Activated naive CD8-positive, alpha-beta T cell (primary cell): ENCODE data around the gene ARHGAP21.
A peak's percentile ranks its signal among the peaks of the same experiment; 100 is the strongest.

Experiments
- H3K27ac Mint-ChIP-seq: one replicate; pipeline ENCODE4 v1.8.0; 2021; ENCODE audit warnings: mixed read lengths
- H3K27me3 Mint-ChIP-seq: one replicate; pipeline ENCODE4 v1.8.0; 2021; ENCODE audit warnings: mixed read lengths
- H3K36me3 Mint-ChIP-seq: one replicate; pipeline ENCODE4 v1.8.0; 2021; ENCODE audit warnings: mixed read lengths
- H3K4me1 Mint-ChIP-seq: one replicate; pipeline ENCODE4 v1.8.0; 2021; ENCODE audit warnings: low read depth, mixed read lengths
- H3K4me3 Mint-ChIP-seq: one replicate; pipeline ENCODE4 v1.8.0; 2021; ENCODE audit warnings: mild to moderate bottlenecking, mixed read lengths
- H3K9me3 Mint-ChIP-seq: one replicate; pipeline ENCODE4 v1.8.0; 2021; ENCODE audit warnings: low read depth, mixed read lengths

The ARHGAP21 gene

DNA sequence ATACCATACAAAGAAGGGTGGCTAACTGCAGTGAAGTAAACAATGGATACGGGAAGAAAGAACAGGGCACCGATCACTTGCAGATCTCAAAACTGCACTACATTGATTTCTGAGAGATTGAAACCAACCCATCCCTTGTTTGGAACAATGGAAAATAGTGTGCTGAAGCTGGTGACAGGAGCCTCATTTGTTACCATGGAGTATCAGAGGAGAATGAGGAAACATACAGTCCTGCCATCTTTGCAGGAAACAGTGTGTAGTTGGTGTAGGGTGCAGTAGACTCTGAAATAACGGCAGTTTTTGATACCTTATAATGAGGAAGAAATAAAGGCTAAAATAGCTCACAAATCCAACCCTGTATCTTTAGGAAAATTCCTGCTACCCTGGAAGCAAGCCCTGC lies 118.5 kb downstream of the ARHGAP21 start:
- Mint-ChIP-seq H3K4me1 (peaks cover 9% of the 10 kb centered on the region), H3K36me3 (peaks cover 33% of the 10 kb centered on the region), H3K27me3 (no peaks in the 10 kb centered on the region), H3K27ac (peak overlapping the region; percentile 46), H3K4me3 (no peak overlapping the region), H3K9me3 (no peaks in the 10 kb centered on the region)

DNA sequence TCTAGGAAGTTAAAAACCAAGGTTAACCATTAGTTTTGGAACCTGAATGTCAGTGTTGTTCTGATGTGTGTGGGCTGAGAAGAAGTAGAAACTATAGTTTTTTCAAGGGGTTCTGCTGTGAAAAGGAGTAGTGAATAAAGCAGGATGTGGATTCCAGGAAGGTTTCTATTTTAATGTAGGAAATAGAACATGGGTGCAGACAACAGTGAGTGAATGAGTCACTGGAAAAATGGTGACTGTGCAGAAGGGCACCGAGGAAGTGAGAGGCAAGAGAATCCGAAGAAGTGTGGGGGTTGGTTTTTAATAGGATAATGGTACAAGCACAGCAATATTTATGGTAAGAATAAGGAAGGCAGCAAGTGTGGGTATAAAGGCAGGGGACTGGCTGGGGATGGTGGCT lies 120.4 kb downstream of the ARHGAP21 start:
- peaks cover 9% of the 10 kb centered on the region for H3K4me1 Mint-ChIP-seq
- H3K4me3 Mint-ChIP-seq = no peak overlapping the region
- H3K9me3 Mint-ChIP-seq = no peaks in the 10 kb centered on the region
- H3K27me3 Mint-ChIP-seq = no peaks in the 10 kb centered on the region
- H3K36me3 Mint-ChIP-seq = peaks cover 36% of the 10 kb centered on the region
- peak overlapping the region; percentile 4 for H3K27ac Mint-ChIP-seq

DNA sequence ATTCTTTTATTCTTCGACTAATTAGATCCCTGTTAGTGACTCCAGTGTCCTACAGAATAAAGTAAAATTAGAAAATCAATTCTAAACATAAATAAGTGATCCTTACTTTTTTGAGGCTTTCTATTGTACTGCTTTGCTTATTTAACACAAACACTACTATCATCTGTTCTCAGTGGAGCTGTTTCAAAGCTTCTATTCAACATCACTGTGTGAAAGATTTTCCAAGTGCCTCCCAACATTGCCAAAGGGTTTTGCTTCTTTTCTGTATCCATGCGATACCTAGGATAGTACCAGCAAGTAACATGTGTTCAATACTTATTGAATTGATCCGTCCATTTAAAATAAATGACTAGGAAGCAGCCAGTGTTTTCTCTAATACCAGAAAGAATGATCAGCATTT lies 125.7 kb downstream of the ARHGAP21 start:
- H3K36me3 Mint-ChIP-seq = peaks cover 35% of the 10 kb centered on the region

DNA sequence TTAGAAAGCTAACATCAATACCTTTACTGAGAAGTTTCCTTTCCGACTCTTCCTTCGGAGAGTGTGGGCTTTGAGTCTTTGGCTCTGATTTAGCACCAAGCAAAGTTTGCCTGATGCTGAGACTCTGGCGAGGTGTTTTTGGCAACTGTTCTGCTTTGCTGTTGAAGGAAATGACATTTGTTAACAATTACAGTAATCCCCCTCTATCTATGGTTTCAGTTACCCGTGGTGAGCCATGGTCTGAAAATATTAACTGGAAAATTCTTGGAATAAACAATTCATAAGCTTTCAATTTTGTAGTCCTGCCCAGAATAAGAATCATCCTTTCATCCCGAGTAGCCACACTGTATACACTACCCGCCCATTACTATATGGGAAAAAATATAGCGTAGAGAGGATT lies 126.3 kb downstream of the ARHGAP21 start:
- Mint-ChIP-seq H3K9me3 (no peaks in the 10 kb centered on the region), H3K4me3 (no peak overlapping the region), H3K27ac (no peak overlapping the region), H3K36me3 (peaks cover 29% of the 10 kb centered on the region), H3K27me3 (no peaks in the 10 kb centered on the region), H3K4me1 (peaks cover 2% of the 10 kb centered on the region)

More for the DNA sequence above, 125.7 kb downstream of the ARHGAP21 start:
- H3K27me3 Mint-ChIP-seq = no peaks in the 10 kb centered on the region
- peaks cover 6% of the 10 kb centered on the region for H3K4me1 Mint-ChIP-seq
- no peak overlapping the region for H3K4me3 Mint-ChIP-seq
- no peaks in the 10 kb centered on the region for H3K9me3 Mint-ChIP-seq
- H3K27ac Mint-ChIP-seq = no peak overlapping the region

DNA sequence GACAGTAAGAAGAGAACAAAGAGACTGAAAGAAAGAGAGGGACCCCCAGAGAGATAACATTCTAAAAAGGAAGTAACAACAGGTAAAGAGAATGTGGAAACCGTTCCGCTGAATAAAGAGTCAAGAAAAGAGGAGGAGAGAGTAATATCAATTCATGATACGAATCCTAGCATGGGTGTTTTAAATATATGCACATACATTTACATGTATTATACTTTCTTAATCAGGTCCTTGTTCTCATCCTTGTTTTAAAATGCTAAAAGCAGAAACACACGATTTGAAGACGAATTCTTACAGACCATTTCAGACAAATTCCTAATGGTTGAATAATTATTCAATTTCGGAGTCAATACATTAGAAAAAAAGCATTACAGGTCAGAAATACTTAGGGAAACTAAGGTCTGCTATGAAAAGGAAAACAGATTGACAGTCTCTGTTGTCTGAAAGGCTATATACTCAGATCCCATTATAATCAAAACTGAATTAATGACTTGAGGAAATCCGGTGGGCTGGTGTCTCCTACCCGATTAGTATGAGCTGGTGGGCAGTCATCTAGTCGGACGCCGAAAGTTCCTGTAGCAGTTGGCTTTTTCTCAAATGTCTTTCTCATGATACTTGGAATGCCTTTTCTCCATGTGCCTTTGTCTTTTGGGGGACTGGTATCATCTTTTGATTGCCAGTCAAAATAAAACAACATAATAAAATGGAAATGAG lies 127.3 kb downstream of the ARHGAP21 start:
- Mint-ChIP-seq H3K9me3 (no peaks in the 10 kb centered on the region), H3K36me3 (peaks cover 34% of the 10 kb centered on the region), H3K4me1 (peaks cover 2% of the 10 kb centered on the region), H3K27me3 (no peaks in the 10 kb centered on the region), H3K4me3 (no peak overlapping the region), H3K27ac (no peak overlapping the region)

DNA sequence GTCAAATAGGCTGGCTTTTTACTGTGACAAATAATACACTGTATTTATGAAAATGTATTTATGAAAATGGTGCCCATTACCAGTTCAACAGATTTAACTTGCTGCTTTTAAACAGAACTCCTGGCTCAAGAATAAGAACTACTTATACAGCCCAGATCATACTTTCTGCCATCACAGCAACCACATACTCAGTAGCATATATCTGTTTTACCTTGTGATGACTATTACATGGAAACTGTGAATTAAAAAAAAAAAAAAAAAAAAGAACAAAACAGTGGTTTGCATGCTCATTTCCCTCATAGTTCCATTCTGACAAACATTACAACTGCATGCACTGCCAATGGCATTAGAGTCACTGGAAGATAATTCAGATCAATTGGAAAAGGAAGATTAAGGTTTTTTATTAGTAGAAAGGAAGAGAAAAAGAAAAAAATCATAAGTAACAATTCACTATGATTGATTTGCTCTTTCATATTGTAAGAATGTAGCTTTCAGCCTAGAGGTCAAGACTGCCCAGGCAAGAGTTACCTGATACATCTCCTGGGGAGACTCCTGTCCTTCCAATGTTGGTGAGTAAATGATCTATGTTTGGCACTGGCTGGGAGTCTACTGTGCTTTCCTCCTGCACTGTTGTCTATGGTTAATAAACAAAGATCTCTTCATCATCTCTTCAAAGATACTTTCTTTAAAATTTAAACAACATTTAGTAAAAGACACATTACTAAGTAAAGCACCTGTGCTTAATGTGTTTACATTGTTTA lies 132.8 kb downstream of the ARHGAP21 start:
- Mint-ChIP-seq H3K4me3 (no peak overlapping the region), H3K36me3 (peaks cover 25% of the 10 kb centered on the region), H3K27me3 (no peaks in the 10 kb centered on the region), H3K4me1 (peaks cover 2% of the 10 kb centered on the region), H3K27ac (no peak overlapping the region), H3K9me3 (no peaks in the 10 kb centered on the region)

DNA sequence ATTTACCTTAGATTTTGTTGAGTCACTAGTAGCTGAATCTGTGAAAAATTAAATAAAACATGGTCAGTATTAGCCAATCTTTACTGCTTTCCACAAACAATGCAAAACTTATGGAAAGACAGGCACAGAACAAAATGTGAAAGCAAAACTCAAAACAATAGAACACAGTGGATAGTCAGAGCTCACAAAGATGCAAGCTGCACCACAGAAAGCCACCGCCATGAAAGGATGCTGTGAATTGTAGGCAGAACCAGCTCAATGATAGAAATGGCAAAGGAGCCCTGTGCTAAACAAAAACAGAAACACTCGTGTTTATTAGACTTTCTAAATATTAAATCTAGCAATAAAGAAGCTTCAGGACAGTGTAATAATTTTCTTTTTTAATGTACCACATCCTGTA lies 134.4 kb downstream of the ARHGAP21 start:
- peaks cover 2% of the 10 kb centered on the region for H3K4me1 Mint-ChIP-seq
- no peak overlapping the region for H3K27ac Mint-ChIP-seq
- no peaks in the 10 kb centered on the region for H3K9me3 Mint-ChIP-seq
- H3K36me3 Mint-ChIP-seq = peaks cover 29% of the 10 kb centered on the region
- no peak overlapping the region for H3K4me3 Mint-ChIP-seq
- no peaks in the 10 kb centered on the region for H3K27me3 Mint-ChIP-seq

DNA sequence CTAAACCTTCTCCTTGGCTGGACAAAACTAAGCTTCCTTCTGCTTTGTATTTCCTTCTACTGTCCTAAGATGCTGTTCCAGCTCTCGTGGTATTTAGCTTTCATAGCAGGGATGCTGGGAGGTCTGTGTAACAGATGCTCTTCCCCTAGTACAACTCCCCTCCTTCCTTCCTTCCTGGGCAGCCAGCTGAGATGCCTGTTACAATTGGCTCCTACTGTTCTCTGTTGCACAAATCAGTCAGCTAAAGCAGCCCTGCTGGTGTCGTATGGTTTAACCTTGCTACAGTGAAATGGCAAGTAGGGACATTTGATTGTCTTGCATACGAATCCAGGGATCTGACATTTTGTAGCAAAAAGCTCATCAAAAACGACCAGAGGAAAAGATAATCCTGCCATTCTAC lies 143.8 kb downstream of the ARHGAP21 start:
- Mint-ChIP-seq H3K36me3 (peaks cover 7% of the 10 kb centered on the region), H3K4me3 (no peak overlapping the region), H3K27me3 (peaks cover 4% of the 10 kb centered on the region), H3K4me1 (peaks cover 8% of the 10 kb centered on the region), H3K9me3 (no peaks in the 10 kb centered on the region), H3K27ac (no peak overlapping the region)

DNA sequence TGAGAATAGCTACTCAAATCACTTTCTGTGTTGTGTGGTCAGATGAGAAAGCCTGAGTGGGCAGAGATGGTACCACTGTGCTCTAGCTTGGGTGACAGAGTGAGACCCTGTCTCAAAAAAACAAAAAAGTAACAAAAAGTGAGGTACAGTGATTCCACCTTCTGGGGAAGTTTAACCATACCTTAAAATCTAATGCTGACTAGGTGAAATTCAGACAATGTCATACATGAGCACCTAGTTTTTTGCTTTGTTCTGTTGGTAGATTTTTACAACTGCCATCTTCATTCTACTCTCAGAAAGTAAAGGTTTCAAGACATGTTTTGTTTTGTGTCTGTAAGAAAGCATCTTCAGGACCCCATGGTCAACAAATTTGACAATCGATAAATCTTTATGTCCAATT lies 144.2 kb downstream of the ARHGAP21 start:
- H3K9me3 Mint-ChIP-seq = no peaks in the 10 kb centered on the region
- peaks cover 4% of the 10 kb centered on the region for H3K27me3 Mint-ChIP-seq
- H3K4me1 Mint-ChIP-seq = peaks cover 11% of the 10 kb centered on the region
- H3K27ac Mint-ChIP-seq = no peak overlapping the region
- no peak overlapping the region for H3K4me3 Mint-ChIP-seq
- peaks cover 6% of the 10 kb centered on the region for H3K36me3 Mint-ChIP-seq

DNA sequence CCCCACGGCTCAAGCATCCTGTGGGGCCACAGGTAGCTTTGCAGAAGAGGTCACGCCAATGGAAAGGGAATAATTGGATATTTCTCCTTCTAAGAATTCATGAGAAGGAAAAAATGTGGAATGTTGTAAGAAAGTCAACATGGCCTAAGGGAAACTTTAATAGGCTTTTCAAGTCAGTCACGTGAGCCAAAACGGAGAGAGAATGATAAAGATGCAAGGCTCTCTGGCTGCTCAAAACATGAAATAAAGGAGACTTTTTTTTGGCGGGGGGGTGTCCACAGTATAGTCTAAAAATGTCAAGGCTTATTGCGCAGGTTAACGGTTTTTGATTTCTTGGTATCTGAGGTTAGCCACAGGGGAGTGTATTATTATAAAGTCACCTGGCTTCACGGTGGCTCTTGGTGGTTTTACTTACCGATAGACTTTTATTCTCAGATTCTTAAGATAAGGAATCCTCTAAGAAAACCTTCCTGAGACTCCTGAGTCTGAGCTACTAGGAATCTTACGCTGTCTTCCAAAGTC lies 148.1 kb downstream of the ARHGAP21 start:
- H3K27ac Mint-ChIP-seq = no peak overlapping the region
- peaks cover 7% of the 10 kb centered on the region for H3K27me3 Mint-ChIP-seq
- no peaks in the 10 kb centered on the region for H3K9me3 Mint-ChIP-seq

DNA sequence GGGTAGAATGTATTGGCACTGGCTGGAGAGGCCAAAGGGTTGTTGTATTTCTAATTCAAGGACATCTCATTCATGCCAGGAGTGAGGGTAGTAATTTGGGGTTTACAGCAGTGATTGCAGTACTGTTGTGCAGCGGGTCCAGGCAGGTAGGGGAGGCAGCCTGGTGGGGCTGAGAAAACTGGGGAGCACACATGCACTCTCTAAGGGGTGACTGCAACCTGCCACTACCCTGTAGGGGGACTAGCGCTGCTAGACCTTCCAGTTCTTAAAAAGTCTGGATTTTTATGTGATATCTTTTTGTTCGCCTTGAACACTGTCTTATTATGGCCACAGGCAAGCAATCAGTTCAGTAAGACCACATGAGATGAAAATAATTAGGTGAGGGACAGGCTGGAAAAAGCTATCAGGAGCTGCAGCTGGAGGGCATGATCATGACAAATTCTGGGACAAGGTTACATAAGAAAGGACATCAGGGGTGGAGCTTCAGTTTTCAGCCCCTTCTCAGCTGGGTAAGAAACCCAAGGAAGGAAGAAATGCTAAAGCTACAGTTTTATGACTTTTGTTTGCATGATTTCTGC lies 149.0 kb downstream of the ARHGAP21 start:
- Mint-ChIP-seq H3K27me3 (peaks cover 11% of the 10 kb centered on the region), H3K4me1 (peaks cover 11% of the 10 kb centered on the region), H3K9me3 (no peaks in the 10 kb centered on the region), H3K36me3 (no peaks in the 10 kb centered on the region), H3K27ac (no peak overlapping the region), H3K4me3 (no peak overlapping the region)

More for the DNA sequence above, 148.1 kb downstream of the ARHGAP21 start:
- no peak overlapping the region for H3K4me3 Mint-ChIP-seq
- peaks cover 11% of the 10 kb centered on the region for H3K4me1 Mint-ChIP-seq
- H3K36me3 Mint-ChIP-seq = no peaks in the 10 kb centered on the region

DNA sequence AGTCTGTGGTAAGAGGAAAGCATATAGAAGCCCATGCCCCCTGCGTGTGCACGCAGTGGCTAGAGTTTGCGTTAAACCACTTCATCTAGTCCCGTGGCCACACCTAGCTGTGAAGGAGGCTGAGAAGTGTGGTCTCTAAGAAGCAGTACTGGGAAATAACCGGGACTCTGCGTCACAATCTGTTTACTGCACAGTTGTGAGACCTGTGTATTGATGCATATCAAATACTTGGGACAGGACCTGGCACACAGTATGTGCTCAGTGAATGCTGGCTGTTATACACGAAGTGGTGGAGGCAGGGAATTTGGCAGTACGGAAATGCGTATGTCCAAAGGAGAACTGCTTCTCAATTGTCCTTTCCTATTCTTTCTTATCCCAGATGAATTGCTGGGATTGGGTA lies 149.5 kb downstream of the ARHGAP21 start:
- Mint-ChIP-seq H3K9me3 (no peaks in the 10 kb centered on the region), H3K4me3 (no peak overlapping the region), H3K27ac (no peak overlapping the region), H3K4me1 (peaks cover 11% of the 10 kb centered on the region), H3K27me3 (peaks cover 13% of the 10 kb centered on the region), H3K36me3 (no peaks in the 10 kb centered on the region)

DNA sequence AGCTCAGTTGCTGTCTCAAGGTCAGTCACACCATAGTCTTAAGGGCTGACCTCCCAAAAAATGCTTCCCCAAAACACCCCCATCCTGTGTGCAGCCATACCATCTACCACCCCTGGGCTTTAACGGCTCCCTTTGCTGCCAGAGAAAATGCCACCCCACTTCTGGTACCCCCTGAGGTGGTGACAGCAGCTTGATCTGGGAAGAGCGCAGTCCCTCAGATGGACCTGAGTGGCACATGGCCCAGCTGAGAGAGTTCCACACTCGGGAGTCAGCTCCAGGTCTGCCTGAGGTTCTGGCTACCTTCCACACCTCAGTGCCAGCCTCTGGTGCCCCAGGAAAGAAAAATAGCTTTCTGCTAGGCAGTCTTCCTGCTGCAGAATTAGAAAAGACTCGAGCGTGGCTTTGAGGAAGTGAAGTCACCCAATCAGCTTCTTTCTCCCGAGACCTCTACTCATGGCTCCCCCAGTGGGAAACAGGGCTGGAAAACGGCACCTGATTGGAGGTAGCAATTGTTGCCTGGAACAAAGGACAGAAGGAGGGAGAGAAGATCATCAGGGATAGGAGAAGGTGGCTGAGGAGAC lies 151.7 kb downstream of the ARHGAP21 start:
- H3K9me3 Mint-ChIP-seq = no peaks in the 10 kb centered on the region
- H3K27ac Mint-ChIP-seq = no peak overlapping the region
- H3K27me3 Mint-ChIP-seq = peaks cover 13% of the 10 kb centered on the region
- H3K4me1 Mint-ChIP-seq = peaks cover 11% of the 10 kb centered on the region
- H3K4me3 Mint-ChIP-seq = no peak overlapping the region
- H3K36me3 Mint-ChIP-seq = no peaks in the 10 kb centered on the region

DNA sequence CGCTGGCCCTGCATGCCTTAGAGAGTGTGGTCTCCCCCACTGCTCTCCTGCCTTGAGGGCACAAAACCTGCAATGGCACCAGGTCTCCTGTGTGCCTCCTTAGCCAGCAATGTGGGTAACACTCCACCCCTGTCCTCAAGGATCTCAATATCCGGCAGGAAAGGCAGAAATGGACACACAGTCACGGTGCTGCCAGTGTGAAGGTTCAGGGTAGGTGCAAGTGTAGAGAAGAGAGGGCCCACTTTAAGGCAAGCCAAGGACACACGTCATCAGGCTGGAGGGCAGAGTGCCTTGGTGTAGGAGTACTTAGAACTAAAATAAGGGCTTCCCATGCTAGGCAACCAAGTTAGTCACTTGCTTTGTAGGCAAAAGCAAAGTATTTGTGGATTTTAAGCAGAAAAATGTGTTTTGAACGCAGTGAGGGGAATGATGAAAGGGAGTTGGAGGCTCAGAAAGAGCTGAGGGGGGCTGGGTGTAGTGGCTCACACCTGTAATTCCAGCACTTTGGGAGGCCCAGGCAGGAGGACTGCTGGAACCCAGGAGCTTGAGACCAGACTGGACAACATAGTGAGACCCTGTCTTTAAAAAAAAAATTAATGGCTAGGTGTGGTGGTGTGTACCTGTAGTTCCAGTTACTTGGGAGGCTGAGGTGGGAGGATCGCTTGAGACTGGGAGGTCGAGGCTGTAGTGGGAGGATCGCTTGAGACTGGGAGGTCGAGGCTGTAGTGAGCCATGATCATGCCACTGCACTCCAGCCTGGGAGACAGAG lies 152.8 kb downstream of the ARHGAP21 start:
- Mint-ChIP-seq H3K36me3 (no peaks in the 10 kb centered on the region), H3K27me3 (peaks cover 13% of the 10 kb centered on the region), H3K27ac (no peak overlapping the region), H3K9me3 (no peaks in the 10 kb centered on the region), H3K4me1 (peaks cover 9% of the 10 kb centered on the region), H3K4me3 (no peak overlapping the region)
